IgD-negative memory B cell (primary cell): ENCODE measurements around the gene SERINC4. TPM values are rescaled to one million over a fixed set of nuclear protein-coding genes. Genes with fewer than 3 reads are reported as not detected.
A peak's percentile ranks its signal among the peaks of the same experiment; 100 is the strongest.
"Not testable (repeated sequence)": the region's sequence is repeated elsewhere in the genome, so short reads cannot be mapped to it uniquely, and the experiment has no call there.

Experiments used
- H3K27ac Mint-ChIP-seq, 3 donors: one replicate each; pipeline ENCODE4 v1.8.0; 2020 to 2022; ENCODE audit warnings: mild to moderate bottlenecking in 3 of 3, mixed read lengths in 3 of 3, moderate library complexity in 1 of 3
- H3K27me3 Mint-ChIP-seq: one replicate; pipeline ENCODE4 v1.8.0; 2021; ENCODE audit warnings: mixed read lengths
- H3K36me3 Mint-ChIP-seq: one replicate; pipeline ENCODE4 v1.8.0; 2020; ENCODE audit warnings: mild to moderate bottlenecking, mixed read lengths
- H3K4me1 Mint-ChIP-seq, 3 donors: one replicate each; pipeline ENCODE4 v1.8.0; 2020 to 2022; ENCODE audit warnings: mixed read lengths in 3 of 3, mild to moderate bottlenecking in 1 of 3
- H3K4me3 Mint-ChIP-seq, 4 donors: one replicate each; pipeline ENCODE4 v1.8.0; 2020 to 2022; ENCODE audit warnings: mild to moderate bottlenecking in 4 of 4, mixed read lengths in 4 of 4, moderate library complexity in 3 of 4
- H3K9me3 Mint-ChIP-seq, 3 donors: one replicate each; pipeline ENCODE4 v1.8.0; 2020 to 2021; ENCODE audit warnings: mixed read lengths in 3 of 3, mild to moderate bottlenecking in 1 of 3
- polyA plus RNA-seq: library from polyadenylated mRNA; unstranded; fragments of 300-500 nt; fragmentation: Illumina TruSeq; gene quantifications from one replicate; pipeline ENCODE4 v1.2.3, GENCODE V29; 2021

SERINC4 gene
- 1.1 TPM for polyA plus RNA-seq

GRCh38 chr15:43799945-43800285, at the start of gene SERINC4:
TSS of gene SERINC4 (minus strand) at chr15:43800220. CDS start at chr15:43799986, 234 bp downstream.
- Mint-ChIP-seq H3K4me1 (peaks cover 27 to 36% (median 36%) of the 10 kb centered on the region in 3 donors), H3K27me3 (no peaks in the 10 kb centered on the region), H3K9me3 (no peaks in the 10 kb centered on the region), H3K27ac (peak within 1 kb of the TSS; percentile 89 to 99 (median 99)), H3K4me3 (peak within 1 kb of the TSS; percentile 94 to 100 (median 100)), H3K36me3 (peaks cover 21% of the 10 kb centered on the region)

GRCh38 chr15:43845421-43845820, 45.4 kb upstream of the SERINC4 start:
- H3K36me3 Mint-ChIP-seq, result peaks cover 6% of the 10 kb centered on the region
- H3K9me3 Mint-ChIP-seq, result no peaks in the 10 kb centered on the region
- no peaks in the 10 kb centered on the region for H3K27me3 Mint-ChIP-seq
- no peak overlapping the region for H3K4me3 Mint-ChIP-seq
- no peak overlapping the region for H3K27ac Mint-ChIP-seq
- peaks cover 0 to 3% (median 0%) of the 10 kb centered on the region in 3 donors for H3K4me1 Mint-ChIP-seq

DNA sequence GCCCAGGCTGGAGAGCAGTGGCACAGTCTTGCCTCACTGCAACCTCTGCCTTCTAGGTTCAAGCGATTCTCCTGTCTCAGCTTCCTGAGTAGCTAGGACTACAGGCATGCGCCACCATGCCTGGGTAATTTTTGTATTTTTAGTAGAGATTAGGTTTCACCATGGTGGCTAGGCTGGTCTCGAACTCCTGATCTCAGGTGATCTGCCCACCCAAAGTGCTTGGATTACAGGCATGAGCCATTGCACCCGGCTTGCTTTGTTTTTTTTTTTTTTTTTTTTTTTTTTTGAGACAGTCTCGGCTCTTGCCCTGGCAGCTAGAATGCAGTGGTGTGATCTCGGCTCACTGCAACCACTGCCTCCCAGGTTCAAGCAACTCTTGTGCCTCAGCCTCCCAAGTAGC, 32.5 kb upstream of the SERINC4 start:
- not testable (repeated sequence) for H3K36me3 Mint-ChIP-seq, H3K27me3 Mint-ChIP-seq, H3K27ac Mint-ChIP-seq, H3K9me3 Mint-ChIP-seq
- Mint-ChIP-seq H3K4me1 (peaks cover 12 to 30% (median 25%) of the 10 kb centered on the region in 3 donors), H3K4me3 (peak overlapping the region in 1 of 4 donors; percentile 1)

- Mint-ChIP-seq H3K4me3 (peak overlapping the region in 2 of 4 donors; percentile 17 to 63), H3K4me1 (peaks cover 17 to 37% (median 27%) of the 10 kb centered on the region in 3 donors), H3K27ac (peak overlapping the region in 1 of 3 donors; percentile 10)
- not testable (repeated sequence) for H3K27me3 Mint-ChIP-seq, H3K36me3 Mint-ChIP-seq, H3K9me3 Mint-ChIP-seq
Observed at GRCh38 chr15:43831519-43832052, 31.6 kb upstream of the SERINC4 start.

GRCh38 chr15:43830691-43831275, 30.8 kb upstream of the SERINC4 start:
- peak overlapping the region in 2 of 4 donors; percentile 32 to 81 for H3K4me3 Mint-ChIP-seq
- H3K27ac Mint-ChIP-seq, result peak overlapping the region in 1 of 3 donors; percentile 10
- peaks cover 17 to 38% (median 30%) of the 10 kb centered on the region in 3 donors for H3K4me1 Mint-ChIP-seq
- not testable (repeated sequence) for H3K27me3 Mint-ChIP-seq, H3K36me3 Mint-ChIP-seq, H3K9me3 Mint-ChIP-seq

GRCh38 chr15:43829951-43830540, 30.0 kb upstream of the SERINC4 start:
- H3K27ac Mint-ChIP-seq, result not testable (repeated sequence)
- H3K4me1 Mint-ChIP-seq, result peaks cover 17 to 38% (median 31%) of the 10 kb centered on the region in 3 donors

GRCh38 chr15:43828061-43828657, 28.1 kb upstream of the SERINC4 start:
- H3K27me3 Mint-ChIP-seq, result no peaks in the 10 kb centered on the region
- peak overlapping the region; percentile 89 to 96 (median 94) for H3K4me3 Mint-ChIP-seq
- H3K36me3 Mint-ChIP-seq, result no peaks in the 10 kb centered on the region
- no peaks in the 10 kb centered on the region for H3K9me3 Mint-ChIP-seq
- peaks cover 23 to 47% (median 35%) of the 10 kb centered on the region in 3 donors for H3K4me1 Mint-ChIP-seq
- H3K27ac Mint-ChIP-seq, result peak overlapping the region; percentile 31 to 93 (median 43)

More at GRCh38 chr15:43829951-43830540, 30.0 kb upstream of the SERINC4 start:
- not testable (repeated sequence) for H3K36me3 Mint-ChIP-seq, H3K9me3 Mint-ChIP-seq, H3K27me3 Mint-ChIP-seq
- H3K4me3 Mint-ChIP-seq, result peak overlapping the region in 3 of 4 donors; percentile 18 to 81 (median 43)

GRCh38 chr15:43826508-43827341, 26.7 kb upstream of the SERINC4 start, which contains the start of gene WDR76:
TSS of gene WDR76 (plus strand) at chr15:43827002. CDS start at chr15:43827033, 31 bp downstream.
- Mint-ChIP-seq H3K27me3 (no peaks in the 10 kb centered on the region), H3K36me3 (no peaks in the 10 kb centered on the region), H3K4me1 (peaks cover 27 to 47% (median 33%) of the 10 kb centered on the region in 3 donors), H3K4me3 (peak within 1 kb of the TSS; percentile 89 to 96 (median 94)), H3K9me3 (no peaks in the 10 kb centered on the region), H3K27ac (peak within 1 kb of the TSS; percentile 39 to 93 (median 43))

- Mint-ChIP-seq H3K27me3 (no peaks in the 10 kb centered on the region), H3K4me3 (peak overlapping the region; percentile 89 to 96 (median 94)), H3K9me3 (no peaks in the 10 kb centered on the region), H3K4me1 (peaks cover 33 to 51% (median 39%) of the 10 kb centered on the region in 3 donors), H3K27ac (peak overlapping the region in 2 of 3 donors; percentile 39 to 43), H3K36me3 (no peaks in the 10 kb centered on the region)
Observed at GRCh38 chr15:43826029-43826507, 26.0 kb upstream of the SERINC4 start.

- not testable (repeated sequence) for H3K9me3 Mint-ChIP-seq, H3K36me3 Mint-ChIP-seq, H3K27me3 Mint-ChIP-seq
- peak overlapping the region in 1 of 3 donors; percentile 31 for H3K27ac Mint-ChIP-seq
- peak overlapping the region in 2 of 4 donors; percentile 58 to 94 for H3K4me3 Mint-ChIP-seq
- H3K4me1 Mint-ChIP-seq, result peaks cover 35 to 48% (median 39%) of the 10 kb centered on the region in 3 donors
Observed at GRCh38 chr15:43825305-43825704, 25.3 kb upstream of the SERINC4 start.

GRCh38 chr15:43824302-43825246, 24.6 kb upstream of the SERINC4 start, which contains the start of gene MFAP1:
TSS of gene MFAP1 (minus strand) at chr15:43824690. CDS start at chr15:43824569, 121 bp downstream.
- Mint-ChIP-seq H3K36me3 (no peaks in the 10 kb centered on the region), H3K4me3 (peak within 1 kb of the TSS; percentile 94 to 100 (median 98)), H3K9me3 (no peaks in the 10 kb centered on the region), H3K27ac (peak within 1 kb of the TSS; percentile 79 to 98 (median 97)), H3K4me1 (peaks cover 34 to 41% (median 35%) of the 10 kb centered on the region in 3 donors), H3K27me3 (no peaks in the 10 kb centered on the region)

GRCh38 chr15:43821505-43821904, 21.5 kb upstream of the SERINC4 start:
- peak overlapping the region in 1 of 3 donors; percentile 85 for H3K27ac Mint-ChIP-seq
- peak overlapping the region in 3 of 4 donors; percentile 43 to 89 (median 79) for H3K4me3 Mint-ChIP-seq
- peaks cover 17 to 24% (median 18%) of the 10 kb centered on the region in 3 donors for H3K4me1 Mint-ChIP-seq
- no peaks in the 10 kb centered on the region for H3K36me3 Mint-ChIP-seq
- H3K27me3 Mint-ChIP-seq, result no peaks in the 10 kb centered on the region
- no peaks in the 10 kb centered on the region for H3K9me3 Mint-ChIP-seq

- H3K27ac Mint-ChIP-seq, result peak overlapping the region in 1 of 3 donors; percentile 40
- H3K36me3 Mint-ChIP-seq, H3K27me3 Mint-ChIP-seq, H3K4me3 Mint-ChIP-seq, H3K9me3 Mint-ChIP-seq, H3K4me1 Mint-ChIP-seq: not testable (repeated sequence)
Observed at GRCh38 chr15:43815064-43815463, 15.0 kb upstream of the SERINC4 start.
